HCT116 (cell line): ENCODE results near the gene NCBP1.

ENCODE experiments used
- EZH2 ChIP-seq: fragments of 200-600 bp; sonication (generic); IDR thresholded peaks from 2 replicates; pipeline ENCODE4 v1.6.1; 2017; ENCODE audit warnings: antibody characterized with exemption, mixed run types
- POLR2A ChIP-seq: IDR thresholded peaks from 2 replicates; pipeline ENCODE4 v1.7.0; 2011; ENCODE audit warnings: borderline replicate concordance; ENCODE audit not compliant: insufficient read depth, insufficient read length; ENCODE audit errors: extremely low read depth
- POLR2AphosphoS5 ChIP-seq: IDR thresholded peaks from 2 replicates; pipeline ENCODE4 v1.6.1; 2011; ENCODE audit warnings: mild to moderate bottlenecking, low read depth, low read length, moderate library complexity
- RAD21 ChIP-seq: IDR thresholded peaks from 2 replicates; pipeline ENCODE4 v1.6.1; 2012; ENCODE audit warnings: low read depth, mild to moderate bottlenecking
- REST ChIP-seq: IDR thresholded peaks from 2 replicates; pipeline ENCODE4 v1.6.1; 2012; ENCODE audit warnings: low read depth
- SP1 ChIP-seq: IDR thresholded peaks from 2 replicates; pipeline ENCODE4 v1.6.1; 2012; ENCODE audit warnings: low read depth
- SRF ChIP-seq: IDR thresholded peaks from 2 replicates; pipeline ENCODE4 v1.6.1; 2012; ENCODE audit warnings: low read depth
- TF ChIP-seq, protein P1 (sequence below), 3 experiments: fragments of 200-600 bp in 1 of 3; sonication (generic) in 1 of 3; IDR thresholded peaks in 2 of 3; conservative IDR thresholded peaks in 1 of 3; 2 replicates each; pipeline ENCODE4 v1.5.1; 2012 to 2017; ENCODE audit warnings: low read depth in 2 of 3, low read length in 2 of 3, antibody characterized with exemption in 1 of 3, borderline replicate concordance in 1 of 3, control low read depth in 1 of 3, mild to moderate bottlenecking in 1 of 3, mixed read lengths in 1 of 3, mixed run types in 1 of 3, moderate library complexity in 1 of 3; ENCODE audit not compliant: insufficient read depth in 1 of 3

- no peak for TF ChIP-seq SP1
- no peak for TF ChIP-seq SRF
- TF ChIP-seq, protein P1, sequence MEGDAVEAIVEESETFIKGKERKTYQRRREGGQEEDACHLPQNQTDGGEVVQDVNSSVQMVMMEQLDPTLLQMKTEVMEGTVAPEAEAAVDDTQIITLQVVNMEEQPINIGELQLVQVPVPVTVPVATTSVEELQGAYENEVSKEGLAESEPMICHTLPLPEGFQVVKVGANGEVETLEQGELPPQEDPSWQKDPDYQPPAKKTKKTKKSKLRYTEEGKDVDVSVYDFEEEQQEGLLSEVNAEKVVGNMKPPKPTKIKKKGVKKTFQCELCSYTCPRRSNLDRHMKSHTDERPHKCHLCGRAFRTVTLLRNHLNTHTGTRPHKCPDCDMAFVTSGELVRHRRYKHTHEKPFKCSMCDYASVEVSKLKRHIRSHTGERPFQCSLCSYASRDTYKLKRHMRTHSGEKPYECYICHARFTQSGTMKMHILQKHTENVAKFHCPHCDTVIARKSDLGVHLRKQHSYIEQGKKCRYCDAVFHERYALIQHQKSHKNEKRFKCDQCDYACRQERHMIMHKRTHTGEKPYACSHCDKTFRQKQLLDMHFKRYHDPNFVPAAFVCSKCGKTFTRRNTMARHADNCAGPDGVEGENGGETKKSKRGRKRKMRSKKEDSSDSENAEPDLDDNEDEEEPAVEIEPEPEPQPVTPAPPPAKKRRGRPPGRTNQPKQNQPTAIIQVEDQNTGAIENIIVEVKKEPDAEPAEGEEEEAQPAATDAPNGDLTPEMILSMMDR (IDR thresholded peaks at IDR 0.05 in 2 of 3, conservative IDR thresholded peaks at IDR 0.05 in 1 of 3; ENCODE audit: borderline replicate concordance in 1 of 3, insufficient read depth in 1 of 3, low read depth in 2 of 3, low read length in 2 of 3): no peak
- no peak for TF ChIP-seq RAD21
- no peak for TF ChIP-seq REST
- no peak for TF ChIP-seq POLR2AphosphoS5
- no peak for TF ChIP-seq EZH2
- no peak for TF ChIP-seq POLR2A
Measured at GRCh38 chr9:97689401-97690180, 56.0 kb downstream of the NCBP1 start.
